Nephron (organoid): ENCODE data around the gene CEP41.

ENCODE experiments used
- H3K27ac Mint-ChIP-seq, 3 experiments: 2 replicates each; pipeline ENCODE4 v1.8.0; 2020; ENCODE audit warnings: mixed read lengths in 3 of 3, mild to moderate bottlenecking in 2 of 3, moderate library complexity in 1 of 3
- H3K27me3 Mint-ChIP-seq: 2 replicates; pipeline ENCODE4 v1.8.0; 2021; ENCODE audit warnings: low read depth, mild to moderate bottlenecking, moderate library complexity, mixed read lengths
- H3K36me3 Mint-ChIP-seq: 2 replicates; pipeline ENCODE4 v1.8.0; 2020; ENCODE audit warnings: low read depth, mixed read lengths
- H3K4me1 Mint-ChIP-seq: 2 replicates; pipeline ENCODE4 v1.8.0; 2020; ENCODE audit warnings: mixed read lengths
- H3K4me3 Mint-ChIP-seq, 3 experiments: 2 replicates each; pipeline ENCODE4 v1.8.0; 2020; ENCODE audit warnings: mild to moderate bottlenecking in 3 of 3, mixed read lengths in 3 of 3, moderate library complexity in 2 of 3
- H3K9me3 Mint-ChIP-seq: 2 replicates; pipeline ENCODE4 v1.8.0; 2020; ENCODE audit warnings: mixed read lengths
- CTCF ChIP-seq, 3 experiments: fragments of 200-600 bp; sonication (generic); IDR thresholded peaks; one replicate each; pipeline ENCODE4 v1.5.0; 2021; ENCODE audit warnings: antibody characterized with exemption in 3 of 3; ENCODE audit not compliant: unreplicated experiment in 3 of 3

Gene CEP41

GRCh38 chr7:130356876-130357611 is 83.8 kb downstream of the CEP41 start:
- peaks cover 57% of the 10 kb centered on the region for H3K4me1 Mint-ChIP-seq
- no peaks in the 10 kb centered on the region for H3K36me3 Mint-ChIP-seq
- TF ChIP-seq CTCF (IDR thresholded peaks at IDR 0.05; ENCODE audit: unreplicated experiment in 3 of 3), result no peak
- H3K27ac Mint-ChIP-seq, result peak overlapping the region; percentile 99 to 100 (median 99)
- H3K9me3 Mint-ChIP-seq, result peaks cover 16% of the 10 kb centered on the region
- no peaks in the 10 kb centered on the region for H3K27me3 Mint-ChIP-seq
- H3K4me3 Mint-ChIP-seq, result peak overlapping the region in 2 of 3 experiments; percentile 40 to 61

- H3K27ac Mint-ChIP-seq, result peak overlapping the region; percentile 99 to 100 (median 99)
- peaks cover 16% of the 10 kb centered on the region for H3K9me3 Mint-ChIP-seq
- peak overlapping the region; percentile 28 to 61 (median 40) for H3K4me3 Mint-ChIP-seq
- TF ChIP-seq CTCF (IDR thresholded peaks at IDR 0.05; ENCODE audit: unreplicated experiment in 3 of 3), result no peak
- H3K4me1 Mint-ChIP-seq, result peaks cover 64% of the 10 kb centered on the region
- H3K27me3 Mint-ChIP-seq, result no peaks in the 10 kb centered on the region
- H3K36me3 Mint-ChIP-seq, result no peaks in the 10 kb centered on the region
Observed at GRCh38 chr7:130356121-130356875, 84.5 kb downstream of the CEP41 start.

- Mint-ChIP-seq H3K4me3 (peak overlapping the region in 1 of 3 experiments; percentile 0), H3K27ac (peak overlapping the region; percentile 95 to 99 (median 99)), H3K9me3 (no peaks in the 10 kb centered on the region), H3K27me3 (no peaks in the 10 kb centered on the region), H3K36me3 (no peaks in the 10 kb centered on the region), H3K4me1 (peaks cover 88% of the 10 kb centered on the region)
- no peak for TF ChIP-seq CTCF (IDR thresholded peaks at IDR 0.05; ENCODE audit: unreplicated experiment in 3 of 3)
Observed at GRCh38 chr7:130353196-130353595, 87.6 kb downstream of the CEP41 start.

DNA sequence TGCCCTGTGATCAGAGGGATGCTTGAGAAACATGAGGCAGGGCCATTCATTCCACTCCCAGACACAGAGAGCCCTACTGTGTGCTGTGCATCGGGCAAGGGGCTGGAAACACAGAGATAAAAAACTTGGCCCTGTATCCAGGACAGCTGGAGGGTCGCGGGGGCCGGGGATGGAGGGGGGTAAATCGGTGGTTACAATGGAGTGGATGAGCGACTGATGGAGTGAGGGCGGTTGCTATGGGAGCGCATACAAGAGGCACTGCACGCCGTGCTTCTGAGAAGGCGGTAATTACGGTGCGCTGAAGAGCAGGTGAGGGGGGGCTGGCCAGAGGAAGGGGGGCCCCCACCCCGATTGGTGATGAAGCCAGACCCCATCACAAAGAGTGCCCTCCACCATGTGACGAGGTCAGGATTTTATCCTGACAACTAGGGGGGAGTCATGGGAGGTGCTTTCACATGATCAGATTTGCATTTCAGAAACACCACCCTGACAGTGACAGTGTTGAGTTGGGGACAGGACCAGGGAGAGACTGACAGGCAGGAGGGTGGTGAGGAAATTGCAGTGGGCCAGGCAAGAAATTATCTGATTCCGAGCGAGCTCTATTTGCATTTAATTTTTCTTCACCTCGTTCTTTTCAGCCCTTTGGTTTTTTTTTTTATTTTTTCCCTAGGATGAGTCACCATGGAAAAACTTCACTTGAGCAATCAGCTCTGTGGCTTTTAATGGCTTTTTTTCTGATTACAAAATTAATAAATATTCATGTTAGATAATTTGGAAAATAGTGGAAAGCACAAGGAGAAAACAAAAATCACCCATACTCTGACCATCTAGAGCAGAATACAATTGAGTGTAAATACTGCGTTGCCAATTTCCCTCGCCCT is 88.4 kb downstream of the CEP41 start:
- Mint-ChIP-seq H3K4me1 (peaks cover 90% of the 10 kb centered on the region), H3K9me3 (no peaks in the 10 kb centered on the region), H3K27me3 (no peaks in the 10 kb centered on the region), H3K36me3 (no peaks in the 10 kb centered on the region), H3K27ac (peak overlapping the region; percentile 95 to 99 (median 99)), H3K4me3 (no peak overlapping the region)
- TF ChIP-seq CTCF (IDR thresholded peaks at IDR 0.05; ENCODE audit: unreplicated experiment in 3 of 3), result no peak

DNA sequence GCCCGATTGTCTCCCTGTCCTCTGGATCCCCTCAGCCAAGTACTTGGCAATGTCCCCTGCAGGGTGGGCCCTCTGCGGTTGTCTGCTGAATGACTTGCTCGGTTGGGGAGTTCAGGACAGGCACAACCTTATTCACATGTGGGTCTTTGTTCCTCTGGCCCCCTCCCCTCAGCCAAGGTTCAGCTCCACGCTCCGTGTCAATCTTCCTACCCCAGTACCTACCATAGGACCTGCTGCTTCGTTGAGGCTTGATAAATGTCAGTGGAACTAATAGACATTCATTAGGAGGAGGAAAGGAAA is 89.1 kb downstream of the CEP41 start:
- peaks cover 85% of the 10 kb centered on the region for H3K4me1 Mint-ChIP-seq
- H3K4me3 Mint-ChIP-seq, result no peak overlapping the region
- no peaks in the 10 kb centered on the region for H3K9me3 Mint-ChIP-seq
- H3K27me3 Mint-ChIP-seq, result no peaks in the 10 kb centered on the region
- H3K27ac Mint-ChIP-seq, result peak overlapping the region; percentile 95 to 99 (median 99)
- no peaks in the 10 kb centered on the region for H3K36me3 Mint-ChIP-seq
- TF ChIP-seq CTCF (IDR thresholded peaks at IDR 0.05; ENCODE audit: unreplicated experiment in 3 of 3), result no peak
